A549 (cell line): ENCODE measurements around the gene GTPBP3.

Source experiments
- EHF ChIP-seq: fragments of 250-450 bp; sonication (Bioruptor Pico); IDR thresholded peaks from 2 replicates; pipeline ENCODE4 v1.5.0; 2020; ENCODE audit warnings: mild to moderate bottlenecking
- MAFK ChIP-seq: fragments of 450-650 bp; IDR thresholded peaks from 2 replicates; pipeline ENCODE4 v1.6.1; 2014; ENCODE audit not compliant: partially characterized antibody
- POLR2A ChIP-seq: IDR thresholded peaks from 2 replicates; pipeline ENCODE4 v1.6.1; 2012; ENCODE audit warnings: mild to moderate bottlenecking, low read length
- TF ChIP-seq, protein P1 (sequence below): IDR thresholded peaks from 2 replicates; pipeline ENCODE4 v1.6.1; 2012

DNA sequence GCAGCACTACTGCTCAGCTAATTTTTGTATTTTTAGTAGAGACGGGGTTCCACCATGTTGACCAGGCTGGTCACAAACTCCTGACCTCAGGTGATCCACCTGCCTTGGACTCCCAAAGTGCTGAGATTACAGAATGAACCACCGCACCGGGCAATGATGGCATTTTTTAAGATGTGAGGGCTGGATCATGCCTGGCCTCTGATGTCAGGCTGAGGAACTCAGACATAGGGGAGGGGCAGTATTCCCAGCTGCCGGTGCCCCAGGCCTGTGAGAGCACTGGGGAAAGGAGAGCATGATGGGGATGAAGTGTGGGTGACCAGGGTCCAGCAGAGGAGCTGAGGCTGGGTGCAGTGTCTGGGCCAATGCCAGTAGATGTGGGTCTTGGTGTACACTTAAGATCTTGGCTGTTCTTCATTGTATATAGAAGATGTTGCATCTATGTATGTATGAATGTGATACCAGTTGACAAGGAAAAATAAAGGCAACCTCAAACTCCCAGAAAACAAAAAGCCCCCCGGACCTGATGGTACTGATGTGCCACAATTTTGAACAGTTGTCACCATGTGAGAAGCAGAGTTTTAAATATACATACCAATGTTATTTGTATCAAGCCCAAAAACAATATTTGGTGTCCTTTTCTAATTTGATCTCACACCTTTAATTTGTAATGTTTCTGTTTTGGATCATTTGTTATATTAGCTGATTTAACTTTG lies 43.2 kb downstream of the GTPBP3 start:
- TF ChIP-seq POLR2A (no peak), MAFK (no peak), EHF (CRISPR knock-in tag) (no peak)
- TF ChIP-seq, protein P1, sequence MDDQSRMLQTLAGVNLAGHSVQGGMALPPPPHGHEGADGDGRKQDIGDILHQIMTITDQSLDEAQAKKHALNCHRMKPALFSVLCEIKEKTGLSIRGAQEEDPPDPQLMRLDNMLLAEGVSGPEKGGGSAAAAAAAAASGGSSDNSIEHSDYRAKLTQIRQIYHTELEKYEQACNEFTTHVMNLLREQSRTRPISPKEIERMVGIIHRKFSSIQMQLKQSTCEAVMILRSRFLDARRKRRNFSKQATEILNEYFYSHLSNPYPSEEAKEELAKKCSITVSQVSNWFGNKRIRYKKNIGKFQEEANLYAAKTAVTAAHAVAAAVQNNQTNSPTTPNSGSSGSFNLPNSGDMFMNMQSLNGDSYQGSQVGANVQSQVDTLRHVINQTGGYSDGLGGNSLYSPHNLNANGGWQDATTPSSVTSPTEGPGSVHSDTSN, result no peak
